Suppressor macrophage treated with lipopolysaccharide for 4 hours (primary cell): ENCODE results near the gene RARA.
"Not testable (repeated sequence)": the region's sequence is repeated elsewhere in the genome, so short reads cannot be mapped to it uniquely, and the experiment has no call there.

ENCODE experiments used
- DNase-seq: peaks from one replicate; pipeline ENCODE4 v3.0.0-alpha.2; 2020

Gene RARA

GRCh38 chr17:40299159-40299757, 9.7 kb upstream of the RARA start:
- not testable (repeated sequence) for DNase-seq

GRCh38 chr17:40301315-40301714, 7.7 kb upstream of the RARA start:
- DNase-seq = no peak

- DNase-seq = peak; percentile 87
Measured at GRCh38 chr17:40303009-40303657, 5.8 kb upstream of the RARA start.

DNA sequence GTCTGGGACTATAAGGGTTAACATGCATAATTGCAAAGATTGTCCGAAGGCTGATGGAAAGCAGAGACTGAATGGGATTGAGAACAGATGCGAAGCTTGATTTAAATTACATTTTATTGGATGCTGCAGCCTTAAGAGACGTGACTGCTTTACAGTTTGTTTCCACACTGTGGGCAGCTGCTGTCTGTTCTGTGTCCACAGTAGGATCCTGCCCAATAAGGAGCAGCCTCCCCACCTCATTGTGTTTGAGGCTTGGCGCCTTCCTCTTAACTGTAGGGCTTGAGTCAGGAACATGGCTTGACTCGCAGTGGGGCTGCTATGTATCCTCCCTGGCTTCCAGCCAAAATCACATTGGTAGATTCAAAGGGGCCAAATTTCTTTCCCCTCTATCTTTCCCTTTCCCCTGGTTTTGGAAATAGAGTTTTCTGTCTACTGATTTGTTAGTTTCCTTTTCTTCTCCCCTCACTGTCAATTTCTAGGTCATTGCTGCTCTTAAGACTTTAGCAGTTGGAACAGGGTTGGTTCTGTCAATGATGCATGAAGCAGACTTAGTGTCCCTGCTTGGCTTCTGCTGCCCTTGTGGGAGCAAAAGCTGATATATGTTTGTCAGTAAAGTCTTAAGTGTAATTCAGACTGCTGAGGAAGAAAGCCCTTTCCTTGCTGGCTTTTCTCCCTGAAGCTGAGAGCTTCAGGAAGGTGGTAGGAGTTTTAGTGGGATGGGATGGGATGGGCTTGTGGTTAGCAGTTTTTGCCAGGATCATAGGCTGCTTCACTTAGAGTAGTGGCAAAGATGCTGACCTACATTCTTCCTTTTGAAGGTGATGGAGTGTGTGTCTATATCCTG, 5.0 kb upstream of the RARA start:
- no peak for DNase-seq

DNA sequence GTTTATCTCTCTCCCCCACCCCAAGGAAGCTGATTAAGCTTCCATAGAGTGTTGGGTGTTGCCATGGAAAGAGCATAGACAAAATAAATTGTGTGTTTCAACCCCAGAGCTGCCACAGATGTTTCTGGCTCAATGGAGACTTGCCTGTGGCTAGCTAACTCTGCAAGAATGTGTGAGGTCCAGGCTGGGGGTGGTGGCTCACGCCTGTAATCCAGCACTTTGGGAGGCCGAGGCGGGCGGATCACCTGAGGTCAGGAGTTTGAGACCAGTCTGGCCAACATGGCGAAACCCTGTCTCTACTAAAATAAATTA, 4.5 kb upstream of the RARA start:
- DNase-seq = not testable (repeated sequence)

DNA sequence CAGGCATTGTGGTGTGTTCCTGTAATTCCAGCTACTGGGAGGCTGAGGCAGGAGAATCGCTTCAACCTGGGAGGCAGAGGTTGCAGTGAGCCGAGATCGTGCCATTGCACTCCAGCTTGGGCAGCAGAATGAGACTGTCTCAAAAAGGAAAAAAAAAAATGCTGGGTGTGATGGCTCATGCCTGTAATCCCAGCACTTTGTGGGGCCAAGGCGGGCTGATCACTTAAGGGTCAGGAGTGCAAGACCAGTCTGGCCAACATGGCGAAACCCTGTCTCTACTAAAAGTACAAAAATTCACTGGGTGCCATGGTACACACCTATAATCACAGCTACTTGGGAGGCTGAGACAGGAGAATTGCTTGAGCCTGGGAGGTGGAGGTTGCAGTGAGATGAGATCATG, 4.1 kb upstream of the RARA start:
- DNase-seq = not testable (repeated sequence)

- no peak for DNase-seq
Measured at GRCh38 chr17:40306395-40306794, 2.6 kb upstream of the RARA start.

- peak; percentile 49 for DNase-seq
Measured at GRCh38 chr17:40307001-40307730, 1.8 kb upstream of the RARA start.

GRCh38 chr17:40307740-40308239, 1.2 kb upstream of the RARA start:
- DNase-seq = peak; percentile 61

- no peak for DNase-seq
Measured at GRCh38 chr17:40309949-40310510, 1.1 kb downstream of the RARA start.

- DNase-seq = no peak
Measured at GRCh38 chr17:40310882-40311391, 2.0 kb downstream of the RARA start.

GRCh38 chr17:40311575-40311974, 2.6 kb downstream of the RARA start:
- no peak for DNase-seq

DNA sequence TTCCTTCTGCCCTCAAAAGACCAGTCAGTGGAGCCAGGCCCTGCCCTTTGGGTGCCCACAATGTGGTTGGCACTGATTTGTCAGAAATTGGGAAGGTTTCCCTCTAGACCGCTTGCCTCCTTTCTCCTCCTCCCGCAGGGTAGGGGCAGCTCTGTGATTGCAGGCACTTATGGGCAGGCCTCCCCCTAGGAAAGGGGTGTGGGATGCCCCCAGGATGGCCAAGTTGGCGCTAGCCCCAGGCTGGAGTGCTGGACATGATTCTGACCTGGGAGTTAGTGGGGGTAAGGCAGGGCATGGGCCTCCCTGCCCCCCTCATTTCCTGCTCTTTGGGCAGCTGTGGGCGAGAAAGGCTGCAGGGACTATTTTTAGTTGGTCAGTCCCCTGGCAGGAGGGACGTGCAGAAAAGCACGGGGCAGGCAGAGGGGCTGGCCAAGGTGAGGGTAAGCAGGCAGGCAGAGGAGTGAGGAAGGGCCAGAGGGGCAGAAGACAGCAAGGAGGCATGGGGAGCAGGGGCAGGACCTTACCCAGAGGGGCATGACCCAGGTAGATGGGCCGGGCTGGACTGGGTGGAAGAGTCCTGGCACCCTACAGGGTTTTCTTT, 3.3 kb downstream of the RARA start:
- peak; percentile 47 for DNase-seq

- DNase-seq = no peak
Measured at GRCh38 chr17:40312893-40313667, 4.1 kb downstream of the RARA start.

- DNase-seq = no peak
Measured at GRCh38 chr17:40313668-40314583, 4.9 kb downstream of the RARA start.

GRCh38 chr17:40314584-40314956, 5.6 kb downstream of the RARA start:
- DNase-seq = peak; percentile 96

DNA sequence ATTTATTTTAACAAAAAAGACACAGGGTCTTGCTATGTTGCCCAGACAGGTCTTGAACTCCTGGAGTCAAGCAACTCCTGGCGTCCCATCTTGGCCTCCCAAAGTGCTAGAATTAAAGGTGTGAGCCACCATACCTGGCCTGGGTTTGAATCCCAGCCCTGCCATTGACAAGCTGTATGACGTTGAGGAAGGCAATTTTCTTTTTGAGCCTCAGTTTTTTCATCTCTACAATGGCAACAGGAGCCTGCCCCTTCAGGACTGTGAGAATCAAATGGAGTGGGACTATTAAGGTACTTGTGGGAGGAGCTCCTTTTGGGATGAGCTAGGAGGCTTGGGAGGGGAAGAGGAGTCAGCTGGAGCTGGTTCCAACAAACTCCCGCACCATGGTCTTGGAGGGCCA, 6.2 kb downstream of the RARA start:
- no peak for DNase-seq

DNA sequence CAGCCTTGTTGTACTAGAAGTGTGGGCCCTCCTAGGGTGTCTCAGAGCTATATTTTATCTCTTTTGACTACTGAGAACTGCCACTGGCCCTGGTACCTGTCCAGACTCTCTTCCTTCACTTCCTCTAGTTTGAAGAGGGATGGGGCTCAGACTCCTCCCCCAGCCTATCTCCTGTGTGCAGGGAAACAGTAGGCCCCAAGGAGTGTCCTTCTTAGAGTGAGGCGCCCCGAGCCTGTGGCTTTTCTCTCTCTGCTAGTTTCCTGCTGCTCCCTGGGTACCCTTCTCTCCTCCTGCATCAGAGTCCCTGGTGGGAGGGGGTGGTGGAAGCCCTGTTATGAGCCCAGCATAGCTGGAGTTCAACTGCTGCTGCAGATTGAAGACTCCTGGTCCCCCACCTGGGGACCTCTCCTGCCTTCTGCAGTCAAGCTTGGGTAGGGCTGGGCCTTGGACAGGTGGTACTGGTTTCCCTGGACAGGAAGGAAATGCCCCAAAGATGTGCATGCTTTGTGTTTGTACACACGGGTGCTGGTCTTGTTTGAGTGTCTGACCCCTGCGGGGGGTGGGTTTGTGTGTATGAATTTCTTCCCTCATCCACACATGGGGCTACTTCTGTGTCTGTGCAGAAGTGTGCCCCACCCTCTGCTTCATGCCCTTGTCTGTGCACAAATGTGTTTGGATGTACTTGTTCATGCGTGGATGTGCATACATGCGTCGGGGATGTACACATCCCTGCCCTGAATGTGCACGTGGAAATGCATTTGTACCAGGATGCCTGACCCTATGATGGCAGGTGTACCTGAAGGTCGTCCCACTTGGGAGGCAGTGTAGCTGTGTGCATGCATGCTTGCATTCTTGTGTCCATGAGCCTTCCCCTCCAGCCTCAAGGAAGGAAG, 6.9 kb downstream of the RARA start:
- DNase-seq = no peak
